ENCODE measurements around the gene DPYSL3.

The DPYSL3 gene

DNA sequence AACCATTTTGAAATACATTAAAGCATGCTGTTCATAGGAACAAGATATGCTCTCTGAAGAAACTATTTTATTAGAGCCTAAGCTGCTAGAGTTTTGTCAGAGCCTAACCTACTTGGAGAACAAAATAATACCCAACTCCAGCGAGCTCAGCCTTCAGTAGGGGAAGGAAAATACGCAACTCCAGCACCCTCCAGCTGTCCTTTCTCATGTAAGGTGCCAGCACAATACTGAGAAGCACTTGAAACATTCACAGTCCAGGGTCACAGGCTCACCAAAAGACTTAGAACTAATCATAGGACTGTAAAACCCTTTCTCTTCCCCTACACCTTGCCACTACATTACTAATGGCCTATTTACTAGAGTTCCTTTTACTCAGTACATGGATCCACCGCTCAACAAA, 18.9 kb downstream of the DPYSL3 start:
- H3K4me3 Mint-ChIP-seq: no peak overlapping the region
- no peaks in the 10 kb centered on the region for H3K36me3 Mint-ChIP-seq (ENCODE audit: low read depth)
- H3K27me3 Mint-ChIP-seq (ENCODE audit: low read depth): no peaks in the 10 kb centered on the region

DNA sequence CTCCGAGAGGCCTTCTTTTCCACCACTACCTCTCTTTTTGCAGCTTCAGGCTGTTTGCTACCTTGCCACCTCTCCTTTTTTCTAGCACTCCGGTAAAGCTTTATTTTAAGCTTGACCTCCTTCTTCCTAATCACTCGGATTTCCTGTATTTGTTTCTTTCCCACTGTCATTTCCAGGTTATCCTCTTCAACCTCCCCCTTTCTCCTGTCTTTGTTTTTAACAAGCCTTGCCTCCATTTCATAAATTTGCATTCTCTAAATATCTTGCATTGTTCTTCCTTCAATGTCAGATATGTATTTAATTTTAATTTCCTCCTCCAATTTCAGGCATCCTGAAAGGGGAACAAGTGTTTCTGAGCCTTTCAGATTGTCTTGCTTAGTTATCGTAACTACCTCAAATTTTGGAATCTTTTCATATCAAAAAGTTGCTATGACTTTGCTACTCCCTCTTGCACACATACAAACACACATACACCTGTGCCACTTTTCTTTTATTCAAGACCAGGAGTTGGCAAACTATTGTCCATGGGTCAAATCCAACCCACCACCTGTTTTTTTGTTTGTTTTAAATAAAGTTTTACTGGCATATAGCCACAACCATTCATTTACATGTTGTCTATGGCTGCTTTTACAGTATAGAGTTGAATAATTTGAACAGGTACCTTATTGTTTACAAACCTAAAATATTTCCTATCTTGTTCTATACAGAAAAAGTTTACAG, 22.7 kb downstream of the DPYSL3 start:
- H3K4me1 Mint-ChIP-seq (ENCODE audit: low read depth): no peaks in the 10 kb centered on the region
- H3K36me3 Mint-ChIP-seq (ENCODE audit: low read depth): no peaks in the 10 kb centered on the region
- no peak overlapping the region for H3K4me3 Mint-ChIP-seq
- H3K27me3 Mint-ChIP-seq (ENCODE audit: low read depth): no peaks in the 10 kb centered on the region
- H3K27ac Mint-ChIP-seq: no peak overlapping the region
- H3K9me3 Mint-ChIP-seq: no peaks in the 10 kb centered on the region

More for the DNA sequence above, 18.9 kb downstream of the DPYSL3 start:
- Mint-ChIP-seq H3K9me3 (no peaks in the 10 kb centered on the region), H3K4me1 (ENCODE audit: low read depth) (no peaks in the 10 kb centered on the region), H3K27ac (no peak overlapping the region)

DNA sequence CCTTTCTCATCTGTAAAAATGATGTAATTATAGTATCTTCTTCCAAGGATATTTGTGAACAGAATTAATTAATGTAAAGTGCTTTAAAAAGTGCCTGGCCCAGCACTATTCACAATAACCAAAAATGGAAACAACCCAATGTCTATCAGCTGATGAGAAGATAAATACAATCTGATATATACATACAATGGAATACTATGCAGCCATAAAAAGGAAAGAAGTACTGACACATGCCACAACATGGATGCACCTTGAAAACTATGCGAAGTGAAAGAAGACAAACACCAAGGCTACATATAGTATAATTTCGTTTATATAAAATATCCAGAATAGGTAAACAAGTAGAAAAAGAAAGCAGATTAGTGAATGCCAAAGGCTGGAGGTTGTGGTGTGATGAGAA, 24.1 kb downstream of the DPYSL3 start:
- Mint-ChIP-seq H3K4me1 (ENCODE audit: low read depth) (no peaks in the 10 kb centered on the region), H3K27me3 (ENCODE audit: low read depth) (no peaks in the 10 kb centered on the region), H3K36me3 (ENCODE audit: low read depth) (no peaks in the 10 kb centered on the region), H3K4me3 (no peak overlapping the region), H3K9me3 (no peaks in the 10 kb centered on the region), H3K27ac (no peak overlapping the region)

DNA sequence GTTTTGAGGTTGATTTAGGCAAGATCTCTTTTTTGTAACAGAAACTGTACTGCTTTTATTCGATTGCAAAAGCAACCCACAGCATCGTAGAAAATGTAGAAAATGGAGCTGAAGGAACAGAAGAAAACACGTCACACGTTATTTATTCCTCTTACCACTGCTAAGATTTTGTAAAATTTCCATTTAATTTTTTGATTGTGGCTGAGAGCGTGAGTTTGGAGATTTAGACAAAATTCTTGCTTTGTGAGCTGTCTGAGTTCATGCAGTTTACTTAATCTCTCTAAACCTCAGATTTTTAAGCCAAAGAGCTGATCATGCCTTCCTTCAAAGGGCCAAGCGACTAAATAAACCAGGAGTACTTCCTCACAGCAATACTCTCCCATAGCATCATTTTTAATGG, 24.8 kb downstream of the DPYSL3 start:
- Mint-ChIP-seq H3K4me3 (no peak overlapping the region), H3K36me3 (ENCODE audit: low read depth) (no peaks in the 10 kb centered on the region), H3K27ac (no peak overlapping the region), H3K4me1 (ENCODE audit: low read depth) (no peaks in the 10 kb centered on the region), H3K27me3 (ENCODE audit: low read depth) (peaks cover 4% of the 10 kb centered on the region), H3K9me3 (no peaks in the 10 kb centered on the region)

DNA sequence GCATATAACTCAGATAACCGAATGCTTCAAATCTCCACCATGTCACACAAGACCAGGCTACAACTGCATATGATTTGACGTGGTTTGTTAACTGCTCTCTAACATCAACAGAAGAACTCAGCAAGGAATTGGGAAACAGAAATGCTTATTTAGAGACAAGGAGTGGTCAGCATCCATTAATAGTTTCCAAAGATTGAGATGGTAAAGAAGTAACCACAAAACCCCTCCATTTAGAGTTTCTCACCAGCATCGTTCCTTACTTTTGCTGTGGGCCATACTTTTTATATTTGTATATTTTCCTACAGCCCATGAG, 25.2 kb downstream of the DPYSL3 start:
- H3K4me3 Mint-ChIP-seq: no peak overlapping the region
- peaks cover 8% of the 10 kb centered on the region for H3K27me3 Mint-ChIP-seq (ENCODE audit: low read depth)
- H3K4me1 Mint-ChIP-seq (ENCODE audit: low read depth): no peaks in the 10 kb centered on the region
- H3K36me3 Mint-ChIP-seq (ENCODE audit: low read depth): no peaks in the 10 kb centered on the region
- no peak overlapping the region for H3K27ac Mint-ChIP-seq
- H3K9me3 Mint-ChIP-seq: no peaks in the 10 kb centered on the region

DNA sequence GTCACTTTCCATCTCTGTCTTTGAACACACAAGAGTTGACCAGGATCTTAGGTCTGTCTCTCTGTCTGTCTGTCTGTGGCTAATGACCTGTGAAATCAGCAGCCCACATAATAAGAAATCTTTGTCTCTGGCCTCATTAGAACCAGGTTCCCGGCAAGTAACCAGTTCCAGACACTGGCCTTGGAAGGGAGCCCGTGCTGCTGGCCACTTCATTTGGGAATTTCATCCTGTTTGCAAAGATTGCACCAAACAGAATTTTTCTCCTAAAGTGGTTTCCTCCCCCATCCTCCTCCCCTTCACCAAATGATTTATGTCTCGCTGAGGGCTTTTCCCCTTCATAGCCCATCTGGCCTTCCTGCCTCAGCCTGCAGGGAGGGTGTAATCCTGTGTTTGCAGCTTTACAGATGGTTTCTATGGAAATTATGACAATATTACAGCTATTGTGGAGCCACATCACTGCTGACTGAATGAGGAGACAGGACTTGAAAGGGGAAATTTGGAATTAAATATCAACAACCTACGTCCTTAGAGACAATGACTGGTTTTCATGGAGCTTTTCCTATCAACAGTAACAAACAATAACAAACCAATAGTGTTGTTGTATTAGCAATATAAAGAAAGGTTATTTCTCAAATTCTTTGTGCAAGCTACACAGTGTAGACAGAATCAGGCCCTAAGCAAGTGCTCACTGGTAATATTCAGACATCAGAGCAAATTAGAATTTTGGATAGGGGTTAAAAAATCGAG, 25.7 kb downstream of the DPYSL3 start:
- peaks cover 12% of the 10 kb centered on the region for H3K27me3 Mint-ChIP-seq (ENCODE audit: low read depth)
- H3K36me3 Mint-ChIP-seq (ENCODE audit: low read depth): no peaks in the 10 kb centered on the region
- H3K9me3 Mint-ChIP-seq: no peaks in the 10 kb centered on the region
- H3K27ac Mint-ChIP-seq: no peak overlapping the region
- no peak overlapping the region for H3K4me3 Mint-ChIP-seq
- no peaks in the 10 kb centered on the region for H3K4me1 Mint-ChIP-seq (ENCODE audit: low read depth)

DNA sequence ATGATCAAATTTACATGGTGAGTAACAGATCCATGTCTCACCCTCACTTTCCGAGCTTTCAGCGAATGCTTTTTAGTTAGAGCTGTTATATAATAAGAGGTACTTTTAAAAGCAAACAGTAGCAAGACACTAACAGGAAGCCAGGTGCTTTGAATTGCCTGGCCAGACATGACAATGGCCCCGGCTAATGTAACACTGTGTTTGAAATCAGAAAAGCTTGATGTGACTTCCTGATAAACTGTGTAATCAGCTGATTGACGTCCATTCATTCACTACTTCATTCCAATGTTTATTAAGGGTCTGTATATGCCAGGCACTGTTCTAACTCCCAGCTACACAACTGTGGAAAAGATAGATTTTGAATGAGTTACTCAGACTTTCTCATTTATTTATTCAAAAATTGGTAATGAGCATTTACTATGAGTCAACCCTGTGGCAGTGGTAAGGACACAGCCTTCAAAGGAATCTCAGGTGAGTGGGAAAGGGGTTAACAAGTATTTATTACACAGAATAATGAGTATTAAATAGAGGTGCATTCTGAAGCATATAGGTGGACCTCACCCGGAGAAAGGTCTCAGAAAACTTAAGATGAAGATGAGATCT, 26.6 kb downstream of the DPYSL3 start:
- Mint-ChIP-seq H3K36me3 (ENCODE audit: low read depth) (no peaks in the 10 kb centered on the region), H3K9me3 (no peaks in the 10 kb centered on the region), H3K4me1 (ENCODE audit: low read depth) (no peaks in the 10 kb centered on the region), H3K27ac (no peak overlapping the region), H3K27me3 (ENCODE audit: low read depth) (peaks cover 18% of the 10 kb centered on the region), H3K4me3 (no peak overlapping the region)

DNA sequence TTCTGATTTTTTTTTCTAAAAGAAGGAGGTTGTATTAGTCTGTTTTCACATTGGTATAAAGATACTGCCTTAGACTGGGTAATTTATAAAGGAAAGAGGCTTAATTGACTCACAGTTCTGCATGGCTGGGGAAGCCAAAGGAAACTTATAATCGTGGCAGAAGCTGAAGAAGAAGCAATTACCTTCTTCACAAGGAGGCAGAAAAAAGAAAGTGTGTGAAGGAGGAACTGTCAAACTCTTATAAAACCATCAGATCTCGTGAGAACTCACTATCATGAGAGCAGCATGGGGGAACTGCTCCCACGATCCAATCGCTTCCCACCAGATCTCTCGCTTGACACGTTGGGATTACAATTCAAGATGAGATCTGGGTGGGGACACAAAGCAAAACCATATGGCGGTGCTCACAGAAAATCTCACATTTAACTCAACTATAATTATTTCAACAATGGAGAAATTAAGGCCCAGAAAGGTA, 27.1 kb downstream of the DPYSL3 start:
- no peaks in the 10 kb centered on the region for H3K4me1 Mint-ChIP-seq (ENCODE audit: low read depth)
- peaks cover 18% of the 10 kb centered on the region for H3K27me3 Mint-ChIP-seq (ENCODE audit: low read depth)
- no peak overlapping the region for H3K4me3 Mint-ChIP-seq
- H3K9me3 Mint-ChIP-seq: no peaks in the 10 kb centered on the region
- no peaks in the 10 kb centered on the region for H3K36me3 Mint-ChIP-seq (ENCODE audit: low read depth)
- H3K27ac Mint-ChIP-seq: no peak overlapping the region

DNA sequence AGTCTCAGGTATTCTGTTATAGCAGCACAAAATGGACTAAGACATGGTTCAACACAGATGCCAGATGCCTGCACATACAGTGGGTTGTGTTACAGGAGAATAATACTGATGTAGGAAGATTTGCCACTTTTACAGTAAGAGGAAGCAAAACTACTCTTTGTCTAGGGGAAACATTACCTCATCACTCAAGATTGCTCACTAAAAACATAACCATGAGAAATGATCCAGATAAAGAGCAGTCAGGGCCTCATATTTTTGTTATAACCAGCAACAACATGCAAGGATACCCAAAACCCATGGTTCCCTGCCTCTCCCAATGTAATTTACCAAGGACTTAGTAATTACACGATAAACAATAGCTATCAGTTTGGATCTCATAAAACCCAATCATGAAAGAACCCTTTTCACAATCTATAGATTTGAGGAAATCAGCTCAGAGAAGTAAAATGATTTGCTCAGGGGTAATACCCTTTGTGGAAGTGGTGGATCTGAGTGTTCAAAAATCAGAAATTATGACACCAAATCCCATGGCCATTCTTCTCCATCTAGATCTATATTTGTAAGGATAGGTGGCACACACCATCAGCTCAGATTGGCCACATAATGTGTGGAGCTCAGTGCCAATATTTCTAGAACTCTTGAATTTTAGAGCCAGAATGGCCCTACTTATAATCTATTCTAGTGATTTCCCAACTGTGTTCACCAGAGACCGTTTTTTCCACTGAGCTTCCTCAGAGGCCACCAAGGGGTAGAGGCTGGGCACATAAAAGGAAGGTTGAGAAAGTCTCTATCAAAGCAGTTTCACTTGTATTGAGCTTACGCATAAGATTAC, 27.8 kb downstream of the DPYSL3 start:
- Mint-ChIP-seq H3K4me3 (no peak overlapping the region), H3K27ac (no peak overlapping the region), H3K9me3 (no peaks in the 10 kb centered on the region), H3K27me3 (ENCODE audit: low read depth) (peaks cover 18% of the 10 kb centered on the region), H3K36me3 (ENCODE audit: low read depth) (no peaks in the 10 kb centered on the region), H3K4me1 (ENCODE audit: low read depth) (no peaks in the 10 kb centered on the region)

DNA sequence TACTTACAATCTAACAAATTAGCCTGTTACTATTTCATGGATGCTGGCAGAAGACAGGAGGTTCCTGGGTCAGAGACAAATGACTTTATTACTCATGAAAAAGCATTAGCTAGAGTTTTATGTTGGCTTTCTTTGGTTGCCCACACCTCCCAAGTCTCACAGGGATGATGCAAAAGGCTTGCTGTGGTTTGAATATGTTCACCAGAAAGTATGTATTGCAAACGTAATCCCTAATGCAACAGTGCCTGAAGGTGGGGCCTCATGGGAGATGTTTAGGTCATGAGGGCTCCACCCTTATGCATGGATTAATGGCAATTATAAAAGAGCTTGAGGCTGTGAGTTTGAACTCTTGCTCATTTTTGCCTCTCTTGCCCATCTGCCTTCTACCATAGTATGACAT, 28.5 kb downstream of the DPYSL3 start:
- Mint-ChIP-seq H3K36me3 (ENCODE audit: low read depth) (no peaks in the 10 kb centered on the region), H3K4me1 (ENCODE audit: low read depth) (no peaks in the 10 kb centered on the region), H3K27me3 (ENCODE audit: low read depth) (peaks cover 18% of the 10 kb centered on the region), H3K4me3 (no peak overlapping the region), H3K9me3 (no peaks in the 10 kb centered on the region), H3K27ac (no peak overlapping the region)

DNA sequence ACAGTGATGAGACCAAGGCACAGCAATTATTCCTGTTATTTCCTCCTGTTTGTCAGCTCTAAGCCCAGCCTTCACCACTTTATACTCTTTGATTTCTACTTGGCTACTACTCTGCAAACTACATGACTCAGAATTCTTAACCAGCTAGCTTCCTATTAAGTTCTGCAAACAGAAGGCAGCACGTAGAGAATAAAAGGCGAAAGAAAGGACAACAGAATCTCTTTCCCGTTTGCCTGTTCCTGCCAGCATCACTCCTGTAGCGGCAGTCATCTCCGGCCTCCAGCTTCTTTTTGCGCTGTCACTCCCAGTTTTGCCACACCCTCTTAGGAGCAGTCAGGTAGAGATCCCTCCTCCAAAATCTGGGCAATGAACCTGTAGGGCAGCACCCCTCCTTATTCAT, 29.9 kb downstream of the DPYSL3 start:
- no peak overlapping the region for H3K4me3 Mint-ChIP-seq
- H3K27ac Mint-ChIP-seq: no peak overlapping the region
- no peaks in the 10 kb centered on the region for H3K36me3 Mint-ChIP-seq (ENCODE audit: low read depth)
- H3K9me3 Mint-ChIP-seq: no peaks in the 10 kb centered on the region
- H3K4me1 Mint-ChIP-seq (ENCODE audit: low read depth): no peaks in the 10 kb centered on the region
- H3K27me3 Mint-ChIP-seq (ENCODE audit: low read depth): peaks cover 18% of the 10 kb centered on the region

DNA sequence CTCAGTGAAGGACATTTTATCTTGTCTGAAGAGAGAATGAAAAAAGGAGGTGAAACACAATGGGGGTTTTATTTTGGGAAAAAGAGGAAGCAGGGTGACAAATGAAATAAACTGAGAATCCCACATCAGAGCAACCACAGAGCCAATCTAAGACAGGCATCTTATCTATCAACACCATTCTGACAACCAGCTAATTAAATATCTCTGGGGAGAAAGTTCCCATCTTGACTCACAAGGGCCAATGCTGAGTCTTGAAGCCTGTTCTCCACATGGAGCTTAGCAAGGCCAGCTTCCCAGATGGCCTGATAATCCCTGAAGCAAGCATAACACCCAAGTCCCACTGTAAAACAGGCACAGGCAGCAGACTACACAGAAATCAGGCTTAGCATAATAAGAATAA, 30.4 kb downstream of the DPYSL3 start:
- no peaks in the 10 kb centered on the region for H3K36me3 Mint-ChIP-seq (ENCODE audit: low read depth)
- no peaks in the 10 kb centered on the region for H3K4me1 Mint-ChIP-seq (ENCODE audit: low read depth)
- H3K27ac Mint-ChIP-seq: no peak overlapping the region
- H3K9me3 Mint-ChIP-seq: no peaks in the 10 kb centered on the region
- H3K27me3 Mint-ChIP-seq (ENCODE audit: low read depth): peaks cover 18% of the 10 kb centered on the region
- H3K4me3 Mint-ChIP-seq: no peak overlapping the region

DNA sequence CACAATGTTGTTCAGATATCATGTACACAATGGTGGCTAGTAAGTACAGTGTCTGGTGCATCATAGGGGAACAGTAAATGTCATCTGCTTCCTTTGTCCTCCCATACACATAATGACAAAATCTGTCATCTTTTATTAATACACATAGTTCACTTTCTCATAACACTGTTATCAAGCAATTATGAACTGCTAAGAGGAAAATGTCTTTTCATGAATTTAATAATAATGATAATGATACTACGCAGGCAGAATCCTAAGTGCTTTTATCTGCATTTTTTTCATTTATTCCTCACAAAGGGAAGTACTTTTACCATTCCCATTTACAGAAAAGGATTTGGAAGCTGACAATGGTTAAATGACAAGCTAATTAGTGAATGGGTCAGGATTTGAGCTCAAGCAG, 35.7 kb downstream of the DPYSL3 start:
- Mint-ChIP-seq H3K9me3 (no peaks in the 10 kb centered on the region), H3K27ac (no peak overlapping the region), H3K27me3 (ENCODE audit: low read depth) (peaks cover 5% of the 10 kb centered on the region), H3K4me3 (no peak overlapping the region), H3K4me1 (ENCODE audit: low read depth) (no peaks in the 10 kb centered on the region), H3K36me3 (ENCODE audit: low read depth) (no peaks in the 10 kb centered on the region)

DNA sequence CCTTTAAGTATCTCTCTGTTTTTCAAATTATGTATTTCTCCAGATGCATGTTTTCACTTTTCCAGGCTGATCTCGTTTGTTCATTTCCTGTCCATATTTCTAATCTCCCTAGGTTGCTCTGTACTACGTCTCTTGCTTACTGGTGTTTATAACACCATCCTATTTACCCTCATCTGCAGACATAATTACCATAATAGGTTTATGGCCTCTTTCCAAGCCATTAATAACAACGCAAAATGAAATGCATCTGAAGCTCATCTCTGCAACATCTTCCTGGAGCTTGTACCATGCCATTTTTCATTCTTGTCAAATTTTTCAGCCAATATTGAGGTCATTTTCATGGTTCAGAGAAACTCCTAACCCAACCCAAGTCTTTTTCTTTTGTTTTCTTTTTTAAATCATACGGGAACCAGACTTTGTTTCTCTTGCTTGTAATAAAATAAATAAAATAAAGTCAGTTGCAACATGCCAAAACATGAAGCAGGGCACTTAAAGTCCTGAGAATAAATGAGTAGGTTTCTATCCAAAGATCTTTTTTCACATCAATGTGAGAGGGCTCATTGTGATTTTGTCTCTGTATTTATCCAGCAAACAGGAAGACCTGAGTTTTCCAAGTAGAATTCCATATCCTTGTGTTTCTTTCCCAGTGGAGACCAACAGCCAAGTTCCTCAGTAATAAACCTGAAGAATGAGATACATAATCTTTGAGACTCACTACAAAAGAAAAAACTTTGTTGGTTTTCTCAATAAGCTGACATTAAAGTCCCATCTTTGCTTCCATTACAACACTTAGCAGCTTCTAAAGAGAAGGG, 37.0 kb downstream of the DPYSL3 start:
- no peak overlapping the region for H3K27ac Mint-ChIP-seq

More for the DNA sequence above, 37.0 kb downstream of the DPYSL3 start:
- Mint-ChIP-seq H3K9me3 (no peaks in the 10 kb centered on the region), H3K27me3 (ENCODE audit: low read depth) (no peaks in the 10 kb centered on the region), H3K4me3 (no peak overlapping the region), H3K4me1 (ENCODE audit: low read depth) (no peaks in the 10 kb centered on the region), H3K36me3 (ENCODE audit: low read depth) (no peaks in the 10 kb centered on the region)

All from T-helper 1 cell treated with Interleukin-12 subunit alpha and Interleukin-12 subunit beta and Interleukin-4 antibody, amounts not matched to agents 30 μg/mL and 1 μg/mL, for 36 hours (primary cell).